ENCODE data around the gene ADI1.
A peak's percentile ranks its signal among the peaks of the same experiment; 100 is the strongest.

ADI1 gene

GRCh38 chr2:3479430-3480320 is 39.7 kb downstream of the ADI1 start:
- DNase-seq = no peak

GRCh38 chr2:3478846-3479385 is 40.4 kb downstream of the ADI1 start:
- DNase-seq = no peak

- no peak for DNase-seq
These were observed 42.4 kb downstream of the ADI1 start for GRCh38 chr2:3476985-3477327.

GRCh38 chr2:3476321-3476984 is 42.9 kb downstream of the ADI1 start:
- DNase-seq = no peak

- DNase-seq = no peak
These were observed 43.6 kb downstream of the ADI1 start for GRCh38 chr2:3475771-3476170.

- no peak for DNase-seq
These were observed 46.4 kb downstream of the ADI1 start for GRCh38 chr2:3472966-3473365.

- no peak for DNase-seq
These were observed 47.0 kb downstream of the ADI1 start for GRCh38 chr2:3472296-3472695.

- DNase-seq = no peak
These were observed 48.2 kb downstream of the ADI1 start for GRCh38 chr2:3470856-3471737.

GRCh38 chr2:3470166-3470651 is 49.1 kb downstream of the ADI1 start:
- DNase-seq = no peak

- no peak for DNase-seq
These were observed 49.8 kb downstream of the ADI1 start for GRCh38 chr2:3469486-3469885.

GRCh38 chr2:3468296-3468988 is 50.9 kb downstream of the ADI1 start:
- DNase-seq = no peak

GRCh38 chr2:3467654-3468053 is 51.7 kb downstream of the ADI1 start:
- no peak for DNase-seq

- no peak for DNase-seq
These were observed 52.4 kb downstream of the ADI1 start for GRCh38 chr2:3466966-3467365.

- no peak for DNase-seq
These were observed 52.9 kb downstream of the ADI1 start for GRCh38 chr2:3466482-3466863.

- DNase-seq = peak in 2 of 4 experiments; percentile 10 to 41
These were observed 53.4 kb downstream of the ADI1 start for GRCh38 chr2:3465844-3466481.

- DNase-seq = no peak
These were observed 54.0 kb downstream of the ADI1 start for GRCh38 chr2:3465328-3465727.

- no peak for DNase-seq
These were observed 54.8 kb downstream of the ADI1 start for GRCh38 chr2:3464401-3465005.

GRCh38 chr2:3463944-3464343 is 55.4 kb downstream of the ADI1 start:
- no peak for DNase-seq

- DNase-seq = no peak
These were observed 56.0 kb downstream of the ADI1 start for GRCh38 chr2:3463186-3463835.

- DNase-seq = no peak
These were observed 56.7 kb downstream of the ADI1 start for GRCh38 chr2:3462493-3463104.

All from suppressor macrophage (primary cell).